Gastroesophageal sphincter (tissue), 4 donors: ENCODE results near the gene UNCX. TPM values are rescaled to one million over a fixed set of nuclear protein-coding genes. Genes with fewer than 3 reads are reported as not detected.

ENCODE experiments used
- ATAC-seq: fragments of 150-250 bp; one replicate; pipeline ENCODE4 v1.9.1; 2016; ENCODE audit warnings: mild to moderate bottlenecking, moderate library complexity
- H3K27ac ChIP-seq, 4 donors: fragments of 200-600 bp; sonication (generic) in 3 of 4; 1 replicate in 3 of 4; 2 replicates in 1 of 4; pipeline ENCODE4 v1.5.1; 2016 to 2019
- H3K27me3 ChIP-seq: fragments of 200-600 bp; sonication (generic); one replicate; pipeline ENCODE4 v1.5.1; 2019
- H3K36me3 ChIP-seq, 2 donors: fragments of 200-600 bp; sonication (generic); one replicate each; pipeline ENCODE4 v1.5.1; 2019; ENCODE audit warnings: control low read depth in 1 of 2
- H3K4me1 ChIP-seq, 3 donors: fragments of 200-600 bp; sonication (generic); 1 replicate in 2 of 3; 2 replicates in 1 of 3; pipeline ENCODE4 v1.5.1; 2016 to 2019; ENCODE audit warnings: control low read depth in 2 of 3
- H3K4me3 ChIP-seq, 2 donors: fragments of 200-600 bp; sonication (generic); one replicate each; pipeline ENCODE4 v1.5.1; 2019; ENCODE audit warnings: mild to moderate bottlenecking in 1 of 2, moderate library complexity in 1 of 2
- H3K9me3 ChIP-seq, 3 donors: fragments of 200-600 bp; sonication (generic); one replicate each; pipeline ENCODE4 v1.5.1; 2017 to 2019; ENCODE audit warnings: control low read depth in 2 of 3
- EP300 ChIP-seq: sonication (generic); formaldehyde crosslinking; IDR thresholded peaks from one replicate; pipeline ENCODE4 v1.6.1; 2017; ENCODE audit warnings: antibody characterized with exemption, mild to moderate bottlenecking
- POLR2A ChIP-seq, 2 donors: fragments of 450-650 bp; IDR thresholded peaks; one replicate each; pipeline ENCODE4 v1.6.1; 2017; ENCODE audit warnings: antibody characterized with exemption in 2 of 2, mild to moderate bottlenecking in 2 of 2, moderate library complexity in 1 of 2
- POLR2AphosphoS5 ChIP-seq: sonication (generic); formaldehyde crosslinking; IDR thresholded peaks from one replicate; pipeline ENCODE4 v1.6.1; 2017; ENCODE audit warnings: antibody characterized with exemption
- WGBS, 2 donors: methylation state at CpG; one replicate each; pipeline ENCODE4 v1.1.5; 2018; ENCODE audit warnings: low coverage in 1 of 2; 5-methylcytosine and 5-hydroxymethylcytosine counted together
- total RNA-seq, 4 donors: library from RNA; depleted of rRNA; stranded (reverse); fragments of >200 nt; gene quantifications; one replicate each; pipeline ENCODE4 v1.1.0, GENCODE V29; 2016
- TF ChIP-seq, protein P1 (sequence below), 4 experiments: fragments of 200-600 bp in 2 of 4; fragments of 450-650 bp in 2 of 4; sonication (generic) in 1 of 4; IDR thresholded peaks; one replicate each; pipeline ENCODE4 v1.5.1; 2017 to 2019; ENCODE audit warnings: antibody characterized with exemption in 4 of 4, mild to moderate bottlenecking in 2 of 4, moderate library complexity in 2 of 4

UNCX gene
- total RNA-seq, 4 donors from 2014 or later: not detected

GRCh38 chr7:1267016-1267900, 34.6 kb downstream of the UNCX start:
- H3K27ac ChIP-seq: no peak overlapping the region
- WGBS, 2 donors: 80 to 82% methylated on average over 3 to 7 of the region's 31 CpGs
- no peaks in the 10 kb centered on the region for H3K9me3 ChIP-seq
- no peaks in the 10 kb centered on the region for H3K36me3 ChIP-seq
- H3K27me3 ChIP-seq: peaks cover 92% of the 10 kb centered on the region
- no peaks in the 10 kb centered on the region for H3K4me1 ChIP-seq
- H3K4me3 ChIP-seq: no peak overlapping the region
- ATAC-seq: no peak
- TF ChIP-seq EP300 (no peak), POLR2AphosphoS5 (no peak), POLR2A (IDR thresholded peaks at IDR 0.05) (no peak)
- TF ChIP-seq, protein P1, sequence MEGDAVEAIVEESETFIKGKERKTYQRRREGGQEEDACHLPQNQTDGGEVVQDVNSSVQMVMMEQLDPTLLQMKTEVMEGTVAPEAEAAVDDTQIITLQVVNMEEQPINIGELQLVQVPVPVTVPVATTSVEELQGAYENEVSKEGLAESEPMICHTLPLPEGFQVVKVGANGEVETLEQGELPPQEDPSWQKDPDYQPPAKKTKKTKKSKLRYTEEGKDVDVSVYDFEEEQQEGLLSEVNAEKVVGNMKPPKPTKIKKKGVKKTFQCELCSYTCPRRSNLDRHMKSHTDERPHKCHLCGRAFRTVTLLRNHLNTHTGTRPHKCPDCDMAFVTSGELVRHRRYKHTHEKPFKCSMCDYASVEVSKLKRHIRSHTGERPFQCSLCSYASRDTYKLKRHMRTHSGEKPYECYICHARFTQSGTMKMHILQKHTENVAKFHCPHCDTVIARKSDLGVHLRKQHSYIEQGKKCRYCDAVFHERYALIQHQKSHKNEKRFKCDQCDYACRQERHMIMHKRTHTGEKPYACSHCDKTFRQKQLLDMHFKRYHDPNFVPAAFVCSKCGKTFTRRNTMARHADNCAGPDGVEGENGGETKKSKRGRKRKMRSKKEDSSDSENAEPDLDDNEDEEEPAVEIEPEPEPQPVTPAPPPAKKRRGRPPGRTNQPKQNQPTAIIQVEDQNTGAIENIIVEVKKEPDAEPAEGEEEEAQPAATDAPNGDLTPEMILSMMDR (IDR thresholded peaks at IDR 0.05): no peak

GRCh38 chr7:1268076-1268815, 35.6 kb downstream of the UNCX start:
- Histone ChIP-seq H3K27me3 (peaks cover 83% of the 10 kb centered on the region), H3K9me3 (no peaks in the 10 kb centered on the region), H3K36me3 (no peaks in the 10 kb centered on the region), H3K27ac (no peak overlapping the region), H3K4me1 (no peaks in the 10 kb centered on the region), H3K4me3 (no peak overlapping the region)
- no peak for ATAC-seq
- 72 to 81% methylated on average over 2 to 7 of the region's 27 CpGs for WGBS, 2 donors
- no peak for TF ChIP-seq POLR2A (IDR thresholded peaks at IDR 0.05)

DNA sequence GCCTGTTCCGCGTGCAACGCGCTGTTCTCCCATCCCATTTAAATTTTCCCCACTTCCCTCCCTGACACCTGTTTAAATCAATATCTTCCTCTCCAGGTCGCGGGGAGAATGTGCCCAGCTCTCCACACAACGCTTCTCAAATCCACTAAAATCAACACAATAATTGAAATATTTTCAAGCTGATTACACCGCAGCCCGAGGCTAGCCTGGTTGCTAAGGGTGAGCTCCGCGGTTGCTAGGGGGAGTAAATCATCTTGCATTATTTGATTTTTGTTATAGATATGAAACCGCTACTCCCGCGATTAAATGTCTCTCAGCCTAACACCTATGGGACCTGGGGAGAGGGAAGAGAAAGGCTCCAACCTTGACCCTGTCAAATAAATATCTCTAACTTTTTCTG, 36.2 kb downstream of the UNCX start:
- TF ChIP-seq EP300 (no peak), POLR2AphosphoS5 (no peak), POLR2A (IDR thresholded peaks at IDR 0.05) (no peak)
- TF ChIP-seq, protein P1 (IDR thresholded peaks at IDR 0.05): no peak
- Histone ChIP-seq H3K27ac (no peak overlapping the region), H3K4me1 (no peaks in the 10 kb centered on the region), H3K9me3 (no peaks in the 10 kb centered on the region), H3K27me3 (peaks cover 77% of the 10 kb centered on the region), H3K4me3 (no peak overlapping the region), H3K36me3 (no peaks in the 10 kb centered on the region)
- WGBS, 2 donors: 60 to 68% methylated on average over 10 to 12 of the region's 14 CpGs
- no peak for ATAC-seq

GRCh38 chr7:1269336-1269890, 36.7 kb downstream of the UNCX start:
- H3K4me3 ChIP-seq: no peak overlapping the region
- H3K4me1 ChIP-seq: no peaks in the 10 kb centered on the region
- H3K27ac ChIP-seq: no peak overlapping the region
- TF ChIP-seq POLR2A (IDR thresholded peaks at IDR 0.05) (no peak), EP300 (no peak), POLR2AphosphoS5 (no peak)
- TF ChIP-seq, protein P1 (IDR thresholded peaks at IDR 0.05): no peak
- H3K27me3 ChIP-seq: peaks cover 76% of the 10 kb centered on the region
- H3K9me3 ChIP-seq: no peaks in the 10 kb centered on the region
- 48 to 53% methylated on average over 5 to 6 of the region's 29 CpGs for WGBS, 2 donors
- H3K36me3 ChIP-seq: no peaks in the 10 kb centered on the region
- no peak for ATAC-seq

- no peaks in the 10 kb centered on the region for H3K9me3 ChIP-seq
- WGBS, 2 donors: 45% methylated on average over 2 of the region's 12 CpGs; no CpG with 5 or more reads in 1 of the 2 donors
- H3K27me3 ChIP-seq: peaks cover 76% of the 10 kb centered on the region
- no peaks in the 10 kb centered on the region for H3K36me3 ChIP-seq
- no peak overlapping the region for H3K4me3 ChIP-seq
- H3K4me1 ChIP-seq: no peaks in the 10 kb centered on the region
- H3K27ac ChIP-seq: no peak overlapping the region
- TF ChIP-seq POLR2A (IDR thresholded peaks at IDR 0.05) (no peak), POLR2AphosphoS5 (no peak), EP300 (no peak)
- TF ChIP-seq, protein P1 (IDR thresholded peaks at IDR 0.05): no peak
- ATAC-seq: no peak
These were observed 37.5 kb downstream of the UNCX start for GRCh38 chr7:1270181-1270580.
